PC-3 (cell line): ENCODE data around the gene TP53I11. TPM values are rescaled to one million over a fixed set of nuclear protein-coding genes. Genes with fewer than 3 reads are reported as not detected.

Experiments
- ATAC-seq: fragments of 200-7000 bp; cut with Tn5 transposase; 2 replicates; pipeline ENCODE4 v1.9.1; 2020; ENCODE audit warnings: mild to moderate bottlenecking, moderate library complexity
- BruUV-seq: library from RNA; stranded (reverse); fragments of 400-500 nt; replicated peaks from 2 replicates; lab custom pipeline; 2021; lab: Mats Ljungman, UMichigan
- CTCF ChIA-PET: fragments of 300-600 bp; sonication (Branson Sonifier 250); formaldehyde crosslinking; loops from one replicate; lab custom pipeline; 2022; ENCODE audit warnings: antibody characterized with exemption; lab: Charles Lee
- POLR2A ChIA-PET: fragments of 300-600 bp; sonication (Branson Sonifier 250); formaldehyde crosslinking; loops from one replicate; lab custom pipeline; 2022; ENCODE audit warnings: antibody characterized with exemption; ENCODE audit not compliant: unreplicated experiment; lab: Charles Lee
- DNase-seq: peaks from one replicate; pipeline ENCODE4 v3.0.0-alpha.2; 2015
- H2AFZ ChIP-seq: fragments of 300-600 bp; sonication (generic); 2 replicates; pipeline ENCODE4 v1.6.0; 2016; ENCODE audit warnings: antibody characterized with exemption, low read length
- H3F3A ChIP-seq: fragments of 300-600 bp; sonication (generic); one replicate; pipeline ENCODE4 v1.6.0; 2017; ENCODE audit warnings: antibody characterized with exemption, low read length, control low read depth, mild to moderate bottlenecking; ENCODE audit not compliant: unreplicated experiment
- H3K27ac ChIP-seq: fragments of 300-600 bp; sonication (generic); 2 replicates; pipeline ENCODE4 v1.5.1; 2016; ENCODE audit warnings: mild to moderate bottlenecking, low read length
- H3K27me3 ChIP-seq: fragments of 300-600 bp; sonication (generic); 2 replicates; pipeline ENCODE4 v1.6.1; 2016; ENCODE audit warnings: low read length, mixed read lengths
- H3K36me3 ChIP-seq: fragments of 300-600 bp; sonication (generic); 2 replicates; pipeline ENCODE4 v1.6.1; 2016; ENCODE audit warnings: low read depth, mixed run types, low read length, mixed read lengths
- H3K4me1 ChIP-seq: fragments of 300-600 bp; sonication (generic); 2 replicates; pipeline ENCODE4 v1.5.1; 2016; ENCODE audit warnings: low read length; ENCODE audit not compliant: insufficient read depth
- H3K4me2 ChIP-seq: fragments of 300-600 bp; sonication (generic); 2 replicates; pipeline ENCODE4 v1.6.0; 2016; ENCODE audit warnings: low read length
- H3K4me3 ChIP-seq: fragments of 300-600 bp; sonication (generic); 2 replicates; pipeline ENCODE4 v1.5.1; 2016; ENCODE audit warnings: mild to moderate bottlenecking, low read length, mixed read lengths
- H3K79me2 ChIP-seq: fragments of 300-600 bp; sonication (generic); 2 replicates; pipeline ENCODE4 v1.6.1; 2017; ENCODE audit warnings: low read length, mixed read lengths
- H3K9ac ChIP-seq: fragments of 300-600 bp; sonication (generic); 2 replicates; pipeline ENCODE4 v1.6.0; 2016; ENCODE audit warnings: mild to moderate bottlenecking, low read length
- H3K9me2 ChIP-seq: fragments of 300-600 bp; sonication (generic); replicated peaks from 2 replicates; pipeline ENCODE4 v1.6.1; 2016; ENCODE audit warnings: mixed run types, low read length, mixed read lengths
- H3K9me3 ChIP-seq: fragments of 300-600 bp; sonication (generic); 2 replicates; pipeline ENCODE4 v1.6.1; 2016; ENCODE audit warnings: low read length, mixed read lengths
- H4K20me1 ChIP-seq: fragments of 300-600 bp; sonication (generic); 2 replicates; pipeline ENCODE4 v1.6.1; 2016; ENCODE audit warnings: low read length, mixed read lengths
- CTCF ChIP-seq: fragments of 300-600 bp; sonication (generic); conservative IDR thresholded peaks from 2 replicates; pipeline ENCODE4 v1.5.1; 2017; ENCODE audit warnings: antibody characterized with exemption, low read depth, mild to moderate bottlenecking, low read length
- EZH2 ChIP-seq: fragments of 300-600 bp; sonication (generic); IDR thresholded peaks from one replicate; pipeline ENCODE4 v1.6.1; 2017; ENCODE audit warnings: antibody characterized with exemption, mild to moderate bottlenecking, low read length; ENCODE audit not compliant: unreplicated experiment
- EZH2phosphoT487 ChIP-seq: fragments of 300-600 bp; sonication (generic); IDR thresholded peaks from 2 replicates; pipeline ENCODE4 v1.6.1; 2018; ENCODE audit warnings: mild to moderate bottlenecking, antibody characterized with exemption, low read length, borderline replicate concordance
- intact Hi-C: fragments of 100-400 bp; cut with micrococcal nuclease; formaldehyde crosslinking; loops from 2 replicates; pipeline ENCODE4 v1.9.0; 2023
- total RNA-seq: library from RNA; depleted of rRNA; stranded (reverse); fragments of >200 nt; gene quantifications from 2 replicates; pipeline ENCODE4 v1.2.3, GENCODE V29; 2014; rRNA removed

The TP53I11 gene
- total RNA-seq, 1 experiment from 2014 or later, result 30.8 TPM

GRCh38 chr11:44885065-44885810 is 65.4 kb downstream of the TP53I11 start:
- POLR2A ChIA-PET, result no interaction called here
- Histone ChIP-seq H3K9ac (no peak overlapping the region), H3K36me3 (no peaks in the 10 kb centered on the region), H3K4me3 (no peak overlapping the region), H3F3A (no peaks in the 10 kb centered on the region), H3K79me2 (no peaks in the 10 kb centered on the region), H3K9me2 (no peaks in the 10 kb centered on the region), H2AFZ (no peak overlapping the region), H3K4me1 (no peaks in the 10 kb centered on the region), H3K9me3 (no peaks in the 10 kb centered on the region), H4K20me1 (no peaks in the 10 kb centered on the region), H3K4me2 (no peak overlapping the region), H3K27me3 (peaks cover 16% of the 10 kb centered on the region), H3K27ac (no peak overlapping the region)
- no TSS peak for BruUV-seq
- DNase-seq, result no peak
- CTCF ChIA-PET, result no interaction called here
- ATAC-seq, result no peak
- TF ChIP-seq CTCF (no peak), EZH2phosphoT487 (no peak), EZH2 (no peak)
- intact Hi-C loops, result no loop called here

- ChIA-PET POLR2A (no interaction called here), CTCF (no interaction called here)
- H3K9me2 ChIP-seq, result no peaks in the 10 kb centered on the region
- no peaks in the 10 kb centered on the region for H4K20me1 ChIP-seq
- H2AFZ ChIP-seq, result no peak overlapping the region
- intact Hi-C loops, result no loop called here
- TF ChIP-seq CTCF, result no peak
- no peak for TF ChIP-seq EZH2phosphoT487
- no peak for TF ChIP-seq EZH2
- no peak overlapping the region for H3K4me3 ChIP-seq
- no peaks in the 10 kb centered on the region for H3K9me3 ChIP-seq
- no TSS peak for BruUV-seq
- no peak for ATAC-seq
- H3K4me1 ChIP-seq, result no peaks in the 10 kb centered on the region
- no peak for DNase-seq
- H3K4me2 ChIP-seq, result no peak overlapping the region
- H3K27me3 ChIP-seq, result peaks cover 26% of the 10 kb centered on the region
- H3K9ac ChIP-seq, result no peak overlapping the region
- no peaks in the 10 kb centered on the region for H3F3A ChIP-seq
- no peaks in the 10 kb centered on the region for H3K79me2 ChIP-seq
- H3K36me3 ChIP-seq, result no peaks in the 10 kb centered on the region
- H3K27ac ChIP-seq, result no peak overlapping the region
These were observed 66.6 kb downstream of the TP53I11 start for GRCh38 chr11:44884056-44884455.

- H3K4me1 ChIP-seq, result no peaks in the 10 kb centered on the region
- H3K4me3 ChIP-seq, result no peak overlapping the region
- no peak overlapping the region for H2AFZ ChIP-seq
- H3K79me2 ChIP-seq, result no peaks in the 10 kb centered on the region
- CTCF ChIA-PET, result no interaction called here
- no peaks in the 10 kb centered on the region for H3K9me2 ChIP-seq
- no peaks in the 10 kb centered on the region for H3F3A ChIP-seq
- DNase-seq (no peak), ATAC-seq (no peak)
- no peak overlapping the region for H3K4me2 ChIP-seq
- H3K9me3 ChIP-seq, result no peaks in the 10 kb centered on the region
- intact Hi-C loops, result no loop called here
- POLR2A ChIA-PET, result no interaction called here
- H3K36me3 ChIP-seq, result no peaks in the 10 kb centered on the region
- H3K27ac ChIP-seq, result no peak overlapping the region
- H4K20me1 ChIP-seq, result no peaks in the 10 kb centered on the region
- peaks cover 27% of the 10 kb centered on the region for H3K27me3 ChIP-seq
- no TSS peak for BruUV-seq
- no peak for TF ChIP-seq EZH2phosphoT487
- no peak overlapping the region for H3K9ac ChIP-seq
These were observed 67.4 kb downstream of the TP53I11 start for GRCh38 chr11:44883277-44883676.

Other genes starting within 250 kb of the TP53I11 start
- gene TSPAN18, start 223.9 kb downstream of the TP53I11 start, total RNA-seq, result not detected in 2 replicates
- 5.0 and 6.3 TPM in 2 replicates for gene PRDM11, start 195.8 kb upstream of the TP53I11 start, total RNA-seq